AG08396 (cell line): Measurements from ENCODE around the gene ADAM22.

ENCODE experiments used
- DNase-seq: peaks from one replicate; pipeline ENCODE4 v3.0.0; 2012; ENCODE audit warnings: low spot score, mixed read lengths

Gene ADAM22

GRCh38 chr7:87959336-87959735 lies 25.3 kb downstream of the ADAM22 start:
- DNase-seq: no peak

- DNase-seq: no peak
These were observed 26.2 kb downstream of the ADAM22 start for GRCh38 chr7:87960239-87960638.

- no peak for DNase-seq
These were observed 27.7 kb downstream of the ADAM22 start for GRCh38 chr7:87961754-87962153.

GRCh38 chr7:87966271-87966670 lies 32.2 kb downstream of the ADAM22 start:
- no peak for DNase-seq

- no peak for DNase-seq
These were observed 34.0 kb downstream of the ADAM22 start for GRCh38 chr7:87968021-87968420.

GRCh38 chr7:87982116-87982515 lies 48.1 kb downstream of the ADAM22 start:
- no peak for DNase-seq

GRCh38 chr7:87984088-87984487 lies 50.0 kb downstream of the ADAM22 start:
- no peak for DNase-seq

GRCh38 chr7:87993269-87993668 lies 59.2 kb downstream of the ADAM22 start:
- DNase-seq: no peak

GRCh38 chr7:87999261-87999660 lies 65.2 kb downstream of the ADAM22 start:
- no peak for DNase-seq

GRCh38 chr7:88001744-88002530 lies 67.9 kb downstream of the ADAM22 start:
- DNase-seq: no peak

GRCh38 chr7:88002617-88003016 lies 68.6 kb downstream of the ADAM22 start:
- no peak for DNase-seq

GRCh38 chr7:88003581-88003980 lies 69.5 kb downstream of the ADAM22 start:
- DNase-seq: no peak

GRCh38 chr7:88005191-88005590 lies 71.1 kb downstream of the ADAM22 start:
- no peak for DNase-seq

GRCh38 chr7:88009651-88010050 lies 75.6 kb downstream of the ADAM22 start:
- no peak for DNase-seq

GRCh38 chr7:88012086-88012485 lies 78.0 kb downstream of the ADAM22 start:
- DNase-seq: no peak

- DNase-seq: no peak
These were observed 79.9 kb downstream of the ADAM22 start for GRCh38 chr7:88013981-88014380.

- no peak for DNase-seq
These were observed 80.5 kb downstream of the ADAM22 start for GRCh38 chr7:88014581-88014980.

GRCh38 chr7:88015309-88015708 lies 81.3 kb downstream of the ADAM22 start:
- DNase-seq: no peak

GRCh38 chr7:88018501-88018900 lies 84.5 kb downstream of the ADAM22 start:
- DNase-seq: no peak

- DNase-seq: no peak
These were observed 87.1 kb downstream of the ADAM22 start for GRCh38 chr7:88020953-88021665.

GRCh38 chr7:88027724-88028123 lies 93.7 kb downstream of the ADAM22 start:
- no peak for DNase-seq

GRCh38 chr7:88034083-88034695 lies 100.1 kb downstream of the ADAM22 start:
- no peak for DNase-seq

GRCh38 chr7:88037050-88037449 lies 103.0 kb downstream of the ADAM22 start:
- no peak for DNase-seq
